CD4-positive, alpha-beta T cell (primary cell): ENCODE results near the gene CFAP299. TPM values are rescaled to one million over a fixed set of nuclear protein-coding genes. Genes with fewer than 3 reads are reported as not detected.

Experiments used
- ATAC-seq: fragments of 200-7000 bp; cut with Tn5 transposase; one replicate; pipeline ENCODE4 v1.10.0; 2022; ENCODE audit warnings: mild to moderate bottlenecking; ENCODE audit not compliant: poor library complexity
- CTCF ChIA-PET: fragments of 350-600 bp; sonication (Branson Sonifier 250); formaldehyde crosslinking; loops from one replicate; lab custom pipeline; 2021; ENCODE audit warnings: antibody characterized with exemption, inconsistent platforms; lab: Charles Lee
- POLR2A ChIA-PET: fragments of 350-600 bp; sonication (Branson Sonifier 250); formaldehyde crosslinking; loops from one replicate; lab custom pipeline; 2021; ENCODE audit warnings: antibody characterized with exemption, inconsistent platforms; lab: Charles Lee
- DNase-seq, 14 experiments: peaks; one replicate each; pipeline ENCODE4 v3.0.0-alpha.2; 2013 to 2020; ENCODE audit warnings: mixed read lengths in 2 of 14
- H3K27ac ChIP-seq, 2 donors: one replicate each; pipeline versions ENCODE4 v1.5.1 to v1.7.0; 2013; ENCODE audit warnings: low read length in 2 of 2, low read depth in 1 of 2, mild to moderate bottlenecking in 1 of 2
- H3K27me3 ChIP-seq, 2 experiments: 1 replicate in 1 of 2; 2 replicates in 1 of 2; pipeline versions ENCODE4 v1.6.1 to v1.7.0; 2013; ENCODE audit warnings: low read length in 2 of 2, control low read depth in 1 of 2, mild to moderate bottlenecking in 1 of 2, moderate library complexity in 1 of 2; ENCODE audit not compliant: insufficient read depth in 2 of 2, control insufficient read depth in 1 of 2
- H3K36me3 ChIP-seq: one replicate; pipeline ENCODE4 v1.6.1; 2013; ENCODE audit warnings: low read length, control low read depth; ENCODE audit not compliant: insufficient read depth
- H3K4me1 ChIP-seq: one replicate; pipeline ENCODE4 v1.6.1; 2013; ENCODE audit warnings: low read length, control low read depth; ENCODE audit not compliant: insufficient read depth
- H3K4me3 ChIP-seq: one replicate; pipeline ENCODE4 v1.5.1; 2013; ENCODE audit warnings: mild to moderate bottlenecking, low read length, moderate library complexity
- H3K9me3 ChIP-seq, 2 experiments: 1 replicate in 1 of 2; 2 replicates in 1 of 2; pipeline versions ENCODE4 v1.6.1 to v1.7.0; 2013; ENCODE audit warnings: low read length in 2 of 2, mild to moderate bottlenecking in 2 of 2, control low read depth in 1 of 2, moderate library complexity in 1 of 2; ENCODE audit not compliant: control insufficient read depth in 1 of 2, insufficient read depth in 1 of 2
- H3K27ac Mint-ChIP-seq: one replicate; pipeline ENCODE4 v1.8.0; 2020; ENCODE audit warnings: mixed read lengths
- H3K27me3 Mint-ChIP-seq: one replicate; pipeline ENCODE4 v1.8.0; 2021; ENCODE audit warnings: mixed read lengths
- H3K36me3 Mint-ChIP-seq: one replicate; pipeline ENCODE4 v1.8.0; 2021; ENCODE audit warnings: low read depth, mixed read lengths
- H3K4me1 Mint-ChIP-seq: one replicate; pipeline ENCODE4 v1.8.0; 2021; ENCODE audit warnings: low read depth, mixed read lengths
- H3K4me3 Mint-ChIP-seq: one replicate; pipeline ENCODE4 v1.8.0; 2020; ENCODE audit warnings: mild to moderate bottlenecking, mixed read lengths
- H3K9me3 Mint-ChIP-seq: one replicate; pipeline ENCODE4 v1.8.0; 2020; ENCODE audit warnings: mixed read lengths
- CTCF ChIP-seq: fragments of 200-600 bp; IDR thresholded peaks from one replicate; pipeline ENCODE4 v1.8.0; 2022; ENCODE audit warnings: antibody characterized with exemption, mild to moderate bottlenecking
- intact Hi-C, 2 experiments: fragments of 100-400 bp; cut with DNase I in 1 of 2; cut with micrococcal nuclease in 1 of 2; formaldehyde crosslinking; loops; one replicate each; pipeline versions ENCODE4 v1.15.1 to v1.9.0; 2023 to 2025; cut with DNase I, micrococcal nuclease
- total RNA-seq, 174 experiments: library from RNA in 2 of 174; stranded (reverse) in 2 of 174; gene quantifications; one replicate each; pipeline ENCODE4 v1.2.3 and lab custom pipeline; 2021 to 2026

The CFAP299 gene
- total RNA-seq, 2 experiments from 2014 or later, result not detected

GRCh38 chr4:80540785-80541469 is 205.4 kb downstream of the CFAP299 start:
- CTCF ChIA-PET, result no interaction called here
- DNase-seq, result peak in 3 of 14 experiments; percentile 22 to 46 (median 37)

GRCh38 chr4:80542747-80543146 is 207.2 kb downstream of the CFAP299 start:
- Mint-ChIP-seq H3K27ac (no peak overlapping the region), H3K27me3 (peaks cover 27% of the 10 kb centered on the region), H3K4me3 (no peak overlapping the region), H3K36me3 (no peaks in the 10 kb centered on the region), H3K4me1 (peaks cover 26% of the 10 kb centered on the region), H3K9me3 (peaks cover 4% of the 10 kb centered on the region)
- POLR2A ChIA-PET, result no interaction called here
- H3K27ac ChIP-seq, result no peak overlapping the region
- H3K27me3 ChIP-seq, result no peaks in the 10 kb centered on the region
- no peaks in the 10 kb centered on the region for H3K9me3 ChIP-seq
- intact Hi-C loops, result loop anchor here in 1 of 2 experiments (5.0 kb wide), 1 partner anchor 50 kb away; no protein-coding TSS in a partner anchor
- no peak for ATAC-seq
- CTCF ChIA-PET, result no interaction called here
- no peak for DNase-seq
- H3K4me3 ChIP-seq, result no peak overlapping the region
- H3K36me3 ChIP-seq, result no peaks in the 10 kb centered on the region
- no peak for TF ChIP-seq CTCF
- no peaks in the 10 kb centered on the region for H3K4me1 ChIP-seq

More at GRCh38 chr4:80540785-80541469, 205.4 kb downstream of the CFAP299 start:
- no peaks in the 10 kb centered on the region for H3K36me3 Mint-ChIP-seq
- H3K4me1 Mint-ChIP-seq, result peaks cover 30% of the 10 kb centered on the region
- H3K9me3 Mint-ChIP-seq, result peaks cover 4% of the 10 kb centered on the region
- POLR2A ChIA-PET, result interaction anchor here (1.5 kb wide), 1 partner anchor 40 kb away, joined by 5 read pairs; no protein-coding TSS in a partner anchor
- no peak overlapping the region for H3K27ac ChIP-seq
- ATAC-seq, result peak; percentile 65
- TF ChIP-seq CTCF, result no peak
- no peak overlapping the region for H3K4me3 Mint-ChIP-seq
- intact Hi-C loops, result loop anchor here in 1 of 2 experiments (5.0 kb wide), 1 partner anchor 49 kb away; no protein-coding TSS in a partner anchor
- no peak overlapping the region for H3K4me3 ChIP-seq
- no peak overlapping the region for H3K27ac Mint-ChIP-seq
- no peaks in the 10 kb centered on the region for H3K27me3 ChIP-seq
- H3K9me3 ChIP-seq, result no peaks in the 10 kb centered on the region
- H3K4me1 ChIP-seq, result no peaks in the 10 kb centered on the region
- H3K36me3 ChIP-seq, result no peaks in the 10 kb centered on the region
- peaks cover 24% of the 10 kb centered on the region for H3K27me3 Mint-ChIP-seq

GRCh38 chr4:80560337-80560736 is 224.8 kb downstream of the CFAP299 start:
- no peak for TF ChIP-seq CTCF
- H3K4me1 Mint-ChIP-seq, result peaks cover 7% of the 10 kb centered on the region
- Histone ChIP-seq H3K36me3 (no peaks in the 10 kb centered on the region), H3K27ac (no peak overlapping the region), H3K4me3 (no peak overlapping the region), H3K27me3 (no peaks in the 10 kb centered on the region), H3K4me1 (no peaks in the 10 kb centered on the region), H3K9me3 (no peaks in the 10 kb centered on the region)
- no peaks in the 10 kb centered on the region for H3K27me3 Mint-ChIP-seq
- CTCF ChIA-PET, result interaction anchor here (0.7 to 1.2 kb wide), 2 partner anchors 9 to 171 kb away, joined by 3 read pairs; no protein-coding TSS in a partner anchor
- no peak overlapping the region for H3K27ac Mint-ChIP-seq
- H3K4me3 Mint-ChIP-seq, result no peak overlapping the region
- H3K9me3 Mint-ChIP-seq, result peaks cover 10% of the 10 kb centered on the region
- POLR2A ChIA-PET, result no interaction called here
- intact Hi-C loops, result no loop called here
- DNase-seq, result no peak
- ATAC-seq, result no peak
- H3K36me3 Mint-ChIP-seq, result no peaks in the 10 kb centered on the region
